Fibroblast of lung (primary cell): Measurements from ENCODE around the gene MRPS15. TPM values are rescaled to one million over a fixed set of nuclear protein-coding genes. Genes with fewer than 3 reads are reported as not detected.
"Not testable (repeated sequence)": the region's sequence is repeated elsewhere in the genome, so short reads cannot be mapped to it uniquely, and the experiment has no call there.

Experiments
- DNase-seq, 2 donors: peaks; one replicate each; pipeline versions ENCODE4 v3.0.0 to v3.0.0-alpha.2; 2010; ENCODE audit warnings: low read depth in 2 of 2
- H2AFZ ChIP-seq: 2 replicates; pipeline ENCODE4 v1.5.1; 2012; ENCODE audit warnings: low read length, control low read depth, inconsistent platforms
- H3K27ac ChIP-seq: 2 replicates; pipeline ENCODE4 v1.5.1; 2011; ENCODE audit warnings: low read length, control low read depth; ENCODE audit not compliant: insufficient read depth
- H3K27me3 ChIP-seq: 2 replicates; pipeline ENCODE4 v1.5.1; 2011; ENCODE audit warnings: mild to moderate bottlenecking, low read length; ENCODE audit not compliant: control insufficient read depth, insufficient read depth
- H3K36me3 ChIP-seq: 2 replicates; pipeline ENCODE4 v1.5.1; 2011; ENCODE audit warnings: low read length; ENCODE audit not compliant: control insufficient read depth, insufficient read depth
- H3K4me1 ChIP-seq: 2 replicates; pipeline ENCODE4 v1.5.1; 2011; ENCODE audit warnings: low read length; ENCODE audit not compliant: control insufficient read depth, insufficient read depth; ENCODE audit errors: extremely low read depth
- H3K4me2 ChIP-seq: 2 replicates; pipeline ENCODE4 v1.5.1; 2011; ENCODE audit warnings: low read length, control low read depth; ENCODE audit not compliant: insufficient read depth; ENCODE audit errors: extremely low read depth
- H3K4me3 ChIP-seq, 4 experiments: fragments of 200-600 bp in 1 of 4; sonication (generic) in 1 of 4; replicated peaks in 1 of 4; 2 replicates each; pipeline ENCODE4 v1.5.1; 2011 to 2016; ENCODE audit warnings: low read length in 4 of 4, low read depth in 3 of 4, mild to moderate bottlenecking in 3 of 4, control low read depth in 2 of 4, inconsistent platforms in 1 of 4, mixed read lengths in 1 of 4; ENCODE audit not compliant: insufficient read depth in 1 of 4; ENCODE audit errors: control extremely low read depth in 1 of 4
- H3K79me2 ChIP-seq: 2 replicates; pipeline ENCODE4 v1.5.1; 2012; ENCODE audit warnings: mild to moderate bottlenecking, low read length, inconsistent platforms; ENCODE audit not compliant: control insufficient read depth, insufficient read depth
- H3K9ac ChIP-seq: 2 replicates; pipeline ENCODE4 v1.5.1; 2011; ENCODE audit warnings: mild to moderate bottlenecking, low read length, control low read depth; ENCODE audit not compliant: insufficient read depth
- H3K9me3 ChIP-seq: 2 replicates; pipeline ENCODE4 v1.5.1; 2012; ENCODE audit warnings: low read depth, low read length; ENCODE audit not compliant: control insufficient read depth, insufficient read depth
- H4K20me1 ChIP-seq: 2 replicates; pipeline ENCODE4 v1.5.1; 2011; ENCODE audit warnings: low read length; ENCODE audit not compliant: control insufficient read depth, insufficient read depth; ENCODE audit errors: extremely low read depth
- EZH2 ChIP-seq: IDR thresholded peaks from 2 replicates; pipeline ENCODE4 v1.5.1; 2012; ENCODE audit warnings: low read length, control low read depth, mild to moderate bottlenecking; ENCODE audit errors: missing control alignments
- polyA plus RNA-seq, 2 donors: library from polyadenylated mRNA; depleted of rRNA in 1 of 2; stranded (reverse) in 1 of 2; unstranded in 1 of 2; fragments of >200 nt; gene quantifications; 2 replicates each; pipeline ENCODE4 v1.2.1, GENCODE V29; 2011 to 2012; ENCODE audit warnings: missing spikeins in 1 of 2
- total RNA-seq: library from RNA; depleted of rRNA; stranded (reverse); fragments of >200 nt; gene quantifications from 2 replicates; pipeline ENCODE4 v1.2.1, GENCODE V29; 2014
- TF ChIP-seq, protein P1 (sequence below), 2 donors: IDR thresholded peaks in 1 of 2; conservative IDR thresholded peaks in 1 of 2; 1 replicate in 1 of 2; 2 replicates in 1 of 2; pipeline ENCODE4 v1.5.1; 2011 to 2012; ENCODE audit warnings: low read length in 2 of 2, control low read depth in 1 of 2, inconsistent platforms in 1 of 2, low read depth in 1 of 2, mild to moderate bottlenecking in 1 of 2

Gene MRPS15
- total and polyA plus RNA-seq, 2 donors (not counting 1 experiment from before 2014, with no cell fraction given), result 75.5 to 99.1 TPM

DNA sequence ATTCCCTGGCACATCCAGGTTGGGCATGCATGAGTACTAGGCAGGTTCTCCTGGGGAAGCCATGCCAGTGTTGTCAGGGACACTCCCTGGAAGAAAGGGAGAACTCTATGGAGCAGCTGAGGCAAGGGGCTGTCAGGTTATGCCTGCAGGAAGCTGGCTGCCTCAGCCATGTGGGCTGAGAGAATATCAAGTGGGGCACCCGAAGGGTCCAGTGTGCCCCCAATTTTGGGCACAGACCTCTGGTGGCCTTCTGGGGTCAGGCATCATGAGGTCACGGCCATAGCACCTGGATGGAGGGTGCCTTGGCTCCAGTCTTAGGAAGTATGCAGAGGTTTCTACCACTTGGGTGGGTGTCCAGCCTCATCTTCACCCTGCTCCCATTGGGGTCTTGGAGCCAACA, 16.0 kb upstream of the MRPS15 start:
- TF ChIP-seq EZH2, result no peak
- TF ChIP-seq, protein P1, sequence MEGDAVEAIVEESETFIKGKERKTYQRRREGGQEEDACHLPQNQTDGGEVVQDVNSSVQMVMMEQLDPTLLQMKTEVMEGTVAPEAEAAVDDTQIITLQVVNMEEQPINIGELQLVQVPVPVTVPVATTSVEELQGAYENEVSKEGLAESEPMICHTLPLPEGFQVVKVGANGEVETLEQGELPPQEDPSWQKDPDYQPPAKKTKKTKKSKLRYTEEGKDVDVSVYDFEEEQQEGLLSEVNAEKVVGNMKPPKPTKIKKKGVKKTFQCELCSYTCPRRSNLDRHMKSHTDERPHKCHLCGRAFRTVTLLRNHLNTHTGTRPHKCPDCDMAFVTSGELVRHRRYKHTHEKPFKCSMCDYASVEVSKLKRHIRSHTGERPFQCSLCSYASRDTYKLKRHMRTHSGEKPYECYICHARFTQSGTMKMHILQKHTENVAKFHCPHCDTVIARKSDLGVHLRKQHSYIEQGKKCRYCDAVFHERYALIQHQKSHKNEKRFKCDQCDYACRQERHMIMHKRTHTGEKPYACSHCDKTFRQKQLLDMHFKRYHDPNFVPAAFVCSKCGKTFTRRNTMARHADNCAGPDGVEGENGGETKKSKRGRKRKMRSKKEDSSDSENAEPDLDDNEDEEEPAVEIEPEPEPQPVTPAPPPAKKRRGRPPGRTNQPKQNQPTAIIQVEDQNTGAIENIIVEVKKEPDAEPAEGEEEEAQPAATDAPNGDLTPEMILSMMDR (conservative IDR thresholded peaks at IDR 0.05 in 1 of 2, IDR thresholded peaks at IDR 0.05 in 1 of 2; ENCODE audit: low read depth in 1 of 2, low read length in 2 of 2), result no peak
- Histone ChIP-seq H3K4me2 (no peak overlapping the region), H3K4me3 (no peak overlapping the region), H3K79me2 (no peaks in the 10 kb centered on the region), H3K9me3 (no peaks in the 10 kb centered on the region), H3K27me3 (peaks cover 12% of the 10 kb centered on the region), H3K9ac (no peak overlapping the region), H2AFZ (no peak overlapping the region), H3K27ac (no peak overlapping the region), H4K20me1 (no peaks in the 10 kb centered on the region), H3K4me1 (no peaks in the 10 kb centered on the region), H3K36me3 (no peaks in the 10 kb centered on the region)
- DNase-seq, result no peak

DNA sequence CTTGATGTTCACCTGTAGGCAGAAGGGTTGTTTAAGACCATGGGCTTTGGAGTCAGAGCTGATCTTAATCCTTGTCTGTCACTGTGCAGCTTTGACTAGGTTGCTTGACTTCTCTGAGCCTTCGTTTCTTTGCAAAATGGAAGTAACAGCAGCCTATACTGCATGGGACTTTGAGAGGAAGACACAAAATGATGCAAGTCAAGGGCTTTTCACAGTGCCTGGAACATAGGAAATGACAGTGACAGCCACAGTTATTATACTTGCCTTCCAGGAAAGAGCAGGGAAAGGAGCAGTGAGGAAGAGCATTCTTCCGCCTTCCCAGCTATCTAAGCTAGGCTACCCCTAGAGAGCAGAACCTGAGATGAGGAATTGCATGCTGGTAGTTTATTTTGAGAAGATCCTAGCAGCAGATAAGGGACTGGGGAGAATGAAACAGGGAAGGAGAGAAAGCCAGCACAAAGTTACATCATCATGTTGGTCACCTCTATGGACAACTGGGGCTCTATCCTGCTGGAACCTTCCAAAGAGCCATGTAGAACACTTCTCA, 15.4 kb upstream of the MRPS15 start:
- Histone ChIP-seq H3K4me3 (no peak overlapping the region), H3K27me3 (peaks cover 11% of the 10 kb centered on the region), H2AFZ (no peak overlapping the region), H3K36me3 (no peaks in the 10 kb centered on the region), H3K4me1 (no peaks in the 10 kb centered on the region), H3K9ac (no peak overlapping the region), H3K79me2 (no peaks in the 10 kb centered on the region), H3K9me3 (no peaks in the 10 kb centered on the region), H3K27ac (no peak overlapping the region), H3K4me2 (no peak overlapping the region), H4K20me1 (no peaks in the 10 kb centered on the region)
- DNase-seq, result no peak
- TF ChIP-seq, protein P1 (conservative IDR thresholded peaks at IDR 0.05 in 1 of 2, IDR thresholded peaks at IDR 0.05 in 1 of 2; ENCODE audit: low read depth in 1 of 2, low read length in 2 of 2), result no peak
- no peak for TF ChIP-seq EZH2

DNA sequence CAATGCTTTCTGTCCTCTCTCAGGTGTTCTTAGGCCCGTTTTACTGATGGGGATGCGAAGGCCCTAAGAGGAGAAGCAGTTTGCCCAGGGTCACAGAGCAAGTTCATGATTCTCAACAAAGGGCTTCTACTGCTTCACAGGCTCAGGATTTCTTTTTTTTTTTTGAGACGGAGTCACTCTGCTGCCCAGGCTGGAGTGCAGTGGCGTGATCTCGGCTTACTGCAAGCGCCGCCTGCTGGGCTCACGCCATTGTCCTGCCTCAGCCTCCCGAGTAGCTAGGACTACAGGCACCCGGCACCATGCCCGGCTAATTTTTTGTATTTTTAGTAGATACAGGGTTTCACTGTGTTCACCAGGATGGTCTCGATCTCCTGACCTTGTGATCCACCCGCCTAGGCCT, 13.4 kb upstream of the MRPS15 start:
- not testable (repeated sequence) for H3K4me2 ChIP-seq, H3K9me3 ChIP-seq, H3K79me2 ChIP-seq, H3K27ac ChIP-seq, H3K4me3 ChIP-seq, H3K27me3 ChIP-seq, H4K20me1 ChIP-seq, H2AFZ ChIP-seq, DNase-seq, H3K4me1 ChIP-seq, H3K9ac ChIP-seq, H3K36me3 ChIP-seq
